Heart left ventricle (tissue), 16 donors: ENCODE measurements around the gene STRA6. TPM values are rescaled to one million over a fixed set of nuclear protein-coding genes. Genes with fewer than 3 reads are reported as not detected.

Experiments
- ATAC-seq, 4 donors: fragments of 200-7000 bp; cut with Tn5 transposase; one replicate each; pipeline ENCODE4 v1.9.1; 2020 to 2022; ENCODE audit warnings: moderate library complexity in 4 of 4, mild to moderate bottlenecking in 3 of 4, moderate number of reproducible peaks in 1 of 4
- DNase-seq, 5 donors: peaks; one replicate each; pipeline ENCODE4 v3.0.0-alpha.2; 2020
- H3K27ac ChIP-seq, 12 donors: fragments of 200-600 bp; sonication (generic) in 4 of 12; one replicate each; pipeline versions ENCODE4 v1.5.0 to v1.8.0; 2016 to 2022; ENCODE audit warnings: mild to moderate bottlenecking in 2 of 12
- H3K27me3 ChIP-seq, 9 donors: fragments of 200-600 bp; sonication (generic) in 2 of 9; one replicate each; pipeline versions ENCODE4 v1.5.1 to v1.8.0; 2016 to 2022; ENCODE audit warnings: mild to moderate bottlenecking in 3 of 9
- H3K36me3 ChIP-seq, 9 donors: fragments of 200-600 bp; sonication (generic) in 2 of 9; one replicate each; pipeline versions ENCODE4 v1.5.0 to v1.8.0; 2018 to 2022; ENCODE audit warnings: mild to moderate bottlenecking in 2 of 9
- H3K4me1 ChIP-seq, 12 donors: fragments of 200-600 bp; sonication (generic) in 4 of 12; one replicate each; pipeline versions ENCODE4 v1.5.0 to v1.8.0; 2016 to 2022; ENCODE audit warnings: mild to moderate bottlenecking in 3 of 12
- H3K4me3 ChIP-seq, 12 donors: fragments of 200-600 bp; sonication (generic) in 4 of 12; one replicate each; pipeline versions ENCODE4 v1.5.0 to v1.8.0; 2017 to 2022; ENCODE audit warnings: mild to moderate bottlenecking in 9 of 12, moderate library complexity in 4 of 12
- H3K9me3 ChIP-seq, 12 donors: fragments of 200-600 bp; sonication (generic) in 4 of 12; one replicate each; pipeline versions ENCODE4 v1.5.0 to v1.8.0; 2016 to 2022; ENCODE audit warnings: mild to moderate bottlenecking in 1 of 12
- POLR2A ChIP-seq, 2 donors: fragments of 450-650 bp; IDR thresholded peaks; one replicate each; pipeline ENCODE4 v1.6.1; 2017; ENCODE audit warnings: antibody characterized with exemption in 2 of 2, mild to moderate bottlenecking in 2 of 2, moderate library complexity in 2 of 2
- WGBS, 4 donors: extraction: QIAGEN DNeasy Blood & Tissue Kit in 2 of 4; methylation state at CpG; one replicate each; pipeline versions ENCODE4 v1.1.5 to v1.1.7; 2013 to 2018; 5-methylcytosine and 5-hydroxymethylcytosine counted together
- intact Hi-C, 10 donors: fragments of 100-400 bp; cut with DNase I; formaldehyde crosslinking; loops; one replicate each; pipeline versions ENCODE4 v1.11.1 to v1.14.2; 2022
- polyA plus RNA-seq, 2 donors: library from polyadenylated mRNA; stranded (reverse); fragments of 200-250 nt; gene quantifications; one replicate each; pipeline ENCODE4 v1.2.3, GENCODE V29; 2013
- total RNA-seq, 9 donors: library from RNA; depleted of rRNA in 2 of 9; stranded (reverse); fragments of >200 nt in 2 of 9; fragmentation: NEBNext Ultra II Directional in 3 of 9; extraction: Animal tissue kit (Norgen Biotek cat#: 25700) in 3 of 9; gene quantifications; one replicate each; pipeline versions ENCODE4 v1.1.0 to v1.2.4, GENCODE V29; 2016 to 2023
- TF ChIP-seq, protein P1 (sequence below), 12 donors: fragments of 200-600 bp; sonication (generic) in 4 of 12; IDR thresholded peaks; one replicate each; pipeline versions ENCODE4 v1.5.0 to v1.8.0; 2018 to 2022; ENCODE audit warnings: antibody characterized with exemption in 12 of 12, mild to moderate bottlenecking in 5 of 12
- donor health status: ischemic (EF 13 %, LVEDD 7.1; RV severe dilation, severe dysfunction).
- donor health status: healthy with polysubstance abuse.
- donor health status: DM: no; HTN: yes; CAD: no.
- donor health status: DM: no; HTN: no; CAD: no.
- donor health status: ischemic (EF 25% LVEDD 6.9; RV normal size, moderate dysfunction).
- donor health status: ischemic (EF 25% LVEDD 5.7; RV mildly dilated, moderate dysfunction).
- donor health status: healthy.
- donor health status: DM: yes; HTN: yes; CAD: no.
- donor health status: ischemic (EF 35%, LVEDD 5.7; RV mildly dilated, moderate dysfunction).
- donor health status: nonischemic (EF 11% LVEDD 7.7; RV severe dilation, severe dysfunction).
- donor health status: DM: yes; HTN: yes; CAD: no.
- donor health status: PGD.
- donor health status: ischemic (EF 29% LVEDD 5.4; RV normal size, mild dysfunction).
- donor health status: nonischemic (EF 23%, LVEDD 6.1; RV moderate dilation, normal function).

Gene STRA6
- total and polyA plus RNA-seq, 11 donors: 0.08 to 0.24 (median 0.14) TPM; not detected in 8

DNA sequence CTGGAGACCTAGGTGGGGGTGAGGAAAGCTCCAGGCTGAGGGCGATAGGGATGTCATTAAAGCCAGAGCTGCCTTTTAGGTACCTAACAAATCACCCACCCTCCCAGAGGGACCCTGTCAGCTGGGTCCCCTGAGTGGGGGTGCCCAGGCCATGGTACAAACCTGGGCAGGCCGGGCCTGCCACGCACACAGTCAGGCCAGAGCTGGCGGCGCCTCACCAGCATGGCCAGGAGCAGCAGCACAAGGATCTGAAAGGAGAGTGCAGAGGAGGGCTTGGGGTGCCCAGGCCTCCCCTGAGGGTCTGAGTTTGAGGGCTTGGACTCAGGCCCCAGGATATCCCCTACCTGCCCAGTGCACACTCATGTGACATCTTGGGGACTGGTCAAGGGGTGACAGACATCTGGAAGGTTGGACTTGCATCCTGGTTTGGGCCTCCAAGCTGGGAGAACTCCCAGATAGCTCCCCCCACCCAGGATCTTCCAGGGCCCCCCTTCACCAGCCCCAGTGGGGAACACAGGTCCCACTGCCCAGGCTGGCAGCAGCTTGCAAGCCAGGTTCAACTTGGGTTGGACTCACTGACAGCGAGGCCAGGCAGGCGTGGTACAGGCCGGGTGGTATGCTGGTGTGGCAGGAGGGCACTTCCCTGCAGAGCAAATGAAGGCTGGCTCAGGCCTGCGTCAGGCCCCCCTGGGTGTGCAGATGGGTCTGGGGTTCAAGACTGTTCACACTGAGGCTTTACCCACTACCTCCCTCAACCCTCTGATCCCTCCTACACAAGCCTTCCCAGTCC is 5.2 kb downstream of the STRA6 start:
- no peaks in the 10 kb centered on the region for H3K27me3 ChIP-seq
- no peaks in the 10 kb centered on the region for H3K9me3 ChIP-seq
- DNase-seq (no peak), ATAC-seq (no peak)
- TF ChIP-seq, protein P1, sequence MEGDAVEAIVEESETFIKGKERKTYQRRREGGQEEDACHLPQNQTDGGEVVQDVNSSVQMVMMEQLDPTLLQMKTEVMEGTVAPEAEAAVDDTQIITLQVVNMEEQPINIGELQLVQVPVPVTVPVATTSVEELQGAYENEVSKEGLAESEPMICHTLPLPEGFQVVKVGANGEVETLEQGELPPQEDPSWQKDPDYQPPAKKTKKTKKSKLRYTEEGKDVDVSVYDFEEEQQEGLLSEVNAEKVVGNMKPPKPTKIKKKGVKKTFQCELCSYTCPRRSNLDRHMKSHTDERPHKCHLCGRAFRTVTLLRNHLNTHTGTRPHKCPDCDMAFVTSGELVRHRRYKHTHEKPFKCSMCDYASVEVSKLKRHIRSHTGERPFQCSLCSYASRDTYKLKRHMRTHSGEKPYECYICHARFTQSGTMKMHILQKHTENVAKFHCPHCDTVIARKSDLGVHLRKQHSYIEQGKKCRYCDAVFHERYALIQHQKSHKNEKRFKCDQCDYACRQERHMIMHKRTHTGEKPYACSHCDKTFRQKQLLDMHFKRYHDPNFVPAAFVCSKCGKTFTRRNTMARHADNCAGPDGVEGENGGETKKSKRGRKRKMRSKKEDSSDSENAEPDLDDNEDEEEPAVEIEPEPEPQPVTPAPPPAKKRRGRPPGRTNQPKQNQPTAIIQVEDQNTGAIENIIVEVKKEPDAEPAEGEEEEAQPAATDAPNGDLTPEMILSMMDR (IDR thresholded peaks at IDR 0.05): no peak
- TF ChIP-seq POLR2A (IDR thresholded peaks at IDR 0.05): no peak
- no peak overlapping the region for H3K4me3 ChIP-seq
- H3K4me1 ChIP-seq: peaks cover 0 to 39% (median 22%) of the 10 kb centered on the region in 12 donors
- WGBS, 4 donors: 96 to 100% (median 97%) methylated on average over 4 to 9 of the region's 9 CpGs
- no peak overlapping the region for H3K27ac ChIP-seq
- no peaks in the 10 kb centered on the region for H3K36me3 ChIP-seq
- intact Hi-C loops: no loop called here

DNA sequence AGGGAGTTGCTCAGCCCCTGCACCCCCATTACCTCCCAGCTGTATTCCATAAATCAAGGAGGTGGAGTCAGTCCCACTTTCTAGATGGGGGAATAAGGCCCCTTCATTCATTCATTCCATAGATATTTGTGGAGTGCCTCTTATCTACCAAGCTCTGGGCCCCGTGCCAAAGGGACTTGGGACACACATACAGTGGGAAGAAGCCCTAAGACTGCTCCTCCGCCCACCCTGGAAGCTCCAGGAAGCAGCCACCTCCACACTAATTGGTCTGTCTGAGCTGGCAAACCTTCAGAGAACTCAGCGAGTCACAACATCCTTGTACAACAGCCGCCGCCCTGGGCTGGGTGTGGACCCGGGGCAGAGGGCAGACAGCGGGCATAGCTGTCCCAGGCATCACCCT is 6.4 kb downstream of the STRA6 start:
- H3K4me3 ChIP-seq: no peak overlapping the region
- H3K27me3 ChIP-seq: no peaks in the 10 kb centered on the region
- no peak for TF ChIP-seq POLR2A (IDR thresholded peaks at IDR 0.05)
- TF ChIP-seq, protein P1 (IDR thresholded peaks at IDR 0.05): no peak
- no peak overlapping the region for H3K27ac ChIP-seq
- intact Hi-C loops: no loop called here
- no peaks in the 10 kb centered on the region for H3K36me3 ChIP-seq
- peaks cover 0 to 34% (median 21%) of the 10 kb centered on the region in 12 donors for H3K4me1 ChIP-seq
- ATAC-seq (peak; percentile 22 to 58 (median 40)), DNase-seq (peak in 4 of 5 donors; percentile 32 to 69 (median 56))
- WGBS, 4 donors: 15 to 27% (median 21%) methylated on average over 3 to 7 of the region's 7 CpGs
- no peaks in the 10 kb centered on the region for H3K9me3 ChIP-seq

DNA sequence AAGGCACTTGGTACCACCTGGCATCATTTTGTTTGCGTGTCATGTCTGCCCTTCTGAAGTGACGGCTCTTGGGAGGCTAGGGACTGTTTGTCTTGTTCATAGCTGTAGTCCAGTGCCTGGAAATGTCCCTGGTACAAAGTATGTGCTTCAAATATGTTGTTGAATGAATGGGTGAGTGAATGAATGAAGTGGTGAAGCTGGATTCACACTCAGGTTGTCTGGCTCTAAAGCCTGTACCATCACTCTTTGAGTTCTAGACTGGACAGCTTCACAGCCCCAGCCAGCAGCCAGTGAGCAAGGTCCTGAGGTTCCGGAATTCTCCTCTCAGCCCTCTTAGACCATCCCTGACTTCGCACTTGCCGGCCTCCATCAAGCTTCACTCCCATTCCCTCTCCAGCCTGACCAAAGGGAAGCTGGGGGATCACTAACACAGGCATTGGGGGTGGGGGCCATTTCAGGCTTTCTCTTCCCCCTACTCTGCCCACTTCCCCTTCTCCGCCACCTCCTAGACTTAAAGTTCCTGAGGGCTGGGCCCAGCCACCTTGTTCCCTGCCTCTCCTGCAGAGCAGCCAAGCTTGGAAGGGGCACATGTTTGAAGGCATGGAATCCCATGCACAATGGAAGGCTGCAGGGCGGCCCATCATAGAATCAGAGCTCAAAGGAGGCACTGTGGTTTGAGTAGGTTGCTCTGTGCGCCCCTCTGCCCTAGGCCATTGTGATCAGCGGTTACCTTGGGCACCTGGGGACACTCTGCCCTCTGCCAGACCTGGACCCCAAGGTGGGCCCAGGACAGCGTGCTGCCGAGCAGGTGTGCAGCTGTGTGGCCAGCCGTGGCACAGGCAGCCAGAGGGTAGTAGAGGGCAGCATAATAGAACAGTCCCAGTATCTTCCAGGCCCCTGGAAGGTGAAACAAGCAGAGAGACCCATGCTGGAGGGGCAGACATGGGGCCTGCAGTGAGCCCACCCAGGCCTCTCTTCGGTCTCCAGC is 7.7 kb downstream of the STRA6 start:
- no peak for ATAC-seq
- TF ChIP-seq, protein P1 (IDR thresholded peaks at IDR 0.05): no peak
- no peak for TF ChIP-seq POLR2A (IDR thresholded peaks at IDR 0.05)
- Histone ChIP-seq H3K27me3 (no peaks in the 10 kb centered on the region), H3K4me3 (no peak overlapping the region), H3K4me1 (peaks cover 0 to 21% (median 10%) of the 10 kb centered on the region in 12 donors), H3K36me3 (no peaks in the 10 kb centered on the region), H3K9me3 (no peaks in the 10 kb centered on the region), H3K27ac (no peak overlapping the region)
- WGBS, 4 donors: 95 to 98% (median 96%) methylated on average over 10 to 13 of the region's 13 CpGs
- intact Hi-C loops: no loop called here
- no peak for DNase-seq

DNA sequence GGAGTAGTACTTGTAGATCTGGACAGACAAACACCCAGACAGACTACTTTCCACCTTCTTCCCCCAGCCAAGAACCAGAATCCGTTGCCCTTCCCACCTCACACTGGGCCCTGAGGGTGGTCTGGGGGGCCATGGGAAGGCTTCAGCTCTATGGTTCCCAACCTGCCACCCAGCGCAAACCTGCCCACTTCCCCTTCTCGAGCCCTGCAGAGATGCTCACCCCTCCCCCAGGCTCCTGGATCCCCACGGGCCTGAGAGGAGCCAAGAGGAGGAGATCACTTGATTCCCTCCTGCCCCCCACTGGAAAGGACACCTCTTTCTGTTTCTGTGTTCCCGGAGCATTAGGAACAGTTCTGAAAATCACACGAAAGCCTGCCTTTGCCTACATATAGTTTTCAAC is 8.7 kb downstream of the STRA6 start:
- Histone ChIP-seq H3K36me3 (no peaks in the 10 kb centered on the region), H3K9me3 (no peaks in the 10 kb centered on the region), H3K27me3 (no peaks in the 10 kb centered on the region), H3K27ac (no peak overlapping the region), H3K4me1 (peaks cover 0 to 21% (median 10%) of the 10 kb centered on the region in 12 donors), H3K4me3 (no peak overlapping the region)
- 67 to 83% (median 78%) methylated on average over 6 of the region's 6 CpGs for WGBS, 4 donors
- DNase-seq (no peak), ATAC-seq (no peak)
- intact Hi-C loops: no loop called here
- no peak for TF ChIP-seq POLR2A (IDR thresholded peaks at IDR 0.05)
- TF ChIP-seq, protein P1 (IDR thresholded peaks at IDR 0.05): no peak
